K562 (cell line): Measurements from ENCODE around the gene PDZK1IP1. TPM values are rescaled to one million over a fixed set of nuclear protein-coding genes. Genes with fewer than 3 reads are reported as not detected.
"Not testable (repeated sequence)": the region's sequence is repeated elsewhere in the genome, so short reads cannot be mapped to it uniquely, and the experiment has no call there.

Source experiments
- ATAC-seq: fragments of 200-7000 bp; cut with Tn5 transposase; 3 replicates; pipeline ENCODE4 v1.9.1; 2020; ENCODE audit warnings: moderate library complexity
- BruUV-seq: library from RNA; stranded (reverse); fragments of 400-500 nt; replicated peaks from 2 replicates; lab custom pipeline; 2021; lab: Mats Ljungman, UMichigan
- CTCF ChIA-PET: fragments of 300-600 bp; formaldehyde crosslinking; extraction: SDS; loops from one replicate; lab custom pipeline; 2021; ENCODE audit warnings: low intra/inter-chr PET ratio; lab: Yijun Ruan, JAX
- POLR2A ChIA-PET: fragments of 300-600, 350-650 bp; sonication (Branson Sonifier 250); formaldehyde crosslinking; extraction: SDS; loops from one replicate; lab custom pipeline; 2021; ENCODE audit warnings: antibody characterized with exemption, inconsistent platforms; lab: Yijun Ruan, JAX
- DNase-seq, 4 experiments: peaks; one replicate each; pipeline versions ENCODE4 v3.0.0 to v3.0.0-alpha.2; 2011 to 2018; ENCODE audit warnings: low spot score in 3 of 4, mixed read lengths in 3 of 4; ENCODE audit errors: extremely low read depth in 1 of 4
- FAIRE-seq: peaks from 2 replicates; lab custom pipeline; 2011; peaks lifted over from hg19 to GRCh38; lab: Jason Lieb, UNC
- H2AFZ ChIP-seq: 2 replicates; pipeline ENCODE4 v1.6.0; 2011; ENCODE audit warnings: low read depth, low read length, control low read depth, inconsistent platforms
- H3K27ac ChIP-seq: fragments of 200-600 bp; 3 replicates; pipeline ENCODE4 v1.8.0; 2011; ENCODE audit warnings: low read depth, mild to moderate bottlenecking, control low read depth, inconsistent platforms, low read length, moderate library complexity, mixed read lengths; ENCODE audit errors: extremely low read depth
- H3K27me3 ChIP-seq, 2 experiments: fragments of 300-600 bp in 1 of 2; 2 replicates in 1 of 2; 3 replicates in 1 of 2; pipeline versions ENCODE4 v1.6.0 to v1.8.0; 2011; ENCODE audit warnings: inconsistent platforms in 2 of 2, low read length in 2 of 2, mild to moderate bottlenecking in 1 of 2, mixed read lengths in 1 of 2, moderate library complexity in 1 of 2; ENCODE audit not compliant: control insufficient read depth in 2 of 2, insufficient read depth in 2 of 2
- H3K36me3 ChIP-seq: fragments of 300-600 bp; 3 replicates; pipeline ENCODE4 v1.8.0; 2011; ENCODE audit warnings: mild to moderate bottlenecking, low read length, inconsistent platforms; ENCODE audit not compliant: control insufficient read depth, insufficient read depth
- H3K4me1 ChIP-seq, 2 experiments: fragments of 200-600 bp in 1 of 2; replicated peaks in 1 of 2; 2 replicates in 1 of 2; 3 replicates in 1 of 2; pipeline versions ENCODE4 v1.5.1 to v1.8.0; 2011; ENCODE audit warnings: inconsistent platforms in 2 of 2, low read length in 2 of 2, mild to moderate bottlenecking in 1 of 2, mixed read lengths in 1 of 2, moderate library complexity in 1 of 2; ENCODE audit not compliant: control insufficient read depth in 2 of 2, insufficient read depth in 2 of 2
- H3K4me2 ChIP-seq: 2 replicates; pipeline ENCODE4 v1.6.1; 2011; ENCODE audit warnings: low read length, control low read depth, inconsistent platforms, mixed read lengths; ENCODE audit not compliant: insufficient read depth
- H3K4me3 ChIP-seq: fragments of 200-600 bp; sonication (generic), shearing (Covaris generic); 2 replicates; pipeline ENCODE4 v1.5.1; 2016; ENCODE audit warnings: control low read depth, inconsistent platforms
- H3K79me2 ChIP-seq: fragments of 200-600 bp; 3 replicates; pipeline ENCODE4 v1.8.0; 2011; ENCODE audit warnings: low read length, inconsistent platforms; ENCODE audit not compliant: control insufficient read depth, insufficient read depth
- H3K9ac ChIP-seq, 2 experiments: 2 replicates each; pipeline versions ENCODE4 v1.6.0 to v1.6.1; 2011; ENCODE audit warnings: low read depth in 2 of 2, low read length in 2 of 2, control low read depth in 1 of 2, inconsistent platforms in 1 of 2, mild to moderate bottlenecking in 1 of 2, mixed read lengths in 1 of 2; ENCODE audit not compliant: insufficient read depth in 1 of 2
- H3K9me1 ChIP-seq: one replicate; pipeline ENCODE4 v1.6.0; 2011; ENCODE audit warnings: inconsistent platforms, mild to moderate bottlenecking, low read length, moderate library complexity; ENCODE audit not compliant: control insufficient read depth, insufficient read depth
- H3K9me3 ChIP-seq: replicated peaks from 2 replicates; pipeline ENCODE4 v1.5.1; 2011; ENCODE audit warnings: low read depth, low read length, inconsistent platforms; ENCODE audit not compliant: control insufficient read depth, insufficient read depth
- H4K20me1 ChIP-seq: replicated peaks from 2 replicates; pipeline ENCODE4 v1.6.1; 2011; ENCODE audit warnings: low read length, inconsistent platforms, mixed read lengths; ENCODE audit not compliant: control insufficient read depth, insufficient read depth
- ARHGAP35 ChIP-seq: fragments of 450-650 bp; IDR thresholded peaks from 2 replicates; pipeline ENCODE4 v1.6.1; 2018; ENCODE audit not compliant: partially characterized antibody
- DACH1 ChIP-seq: fragments of 450-650 bp; IDR thresholded peaks from 2 replicates; pipeline ENCODE4 v1.6.1; 2018; ENCODE audit not compliant: partially characterized antibody
- DPF2 ChIP-seq: fragments of 450-650 bp; IDR thresholded peaks from 2 replicates; pipeline ENCODE4 v1.6.1; 2016
- GTF2A2 ChIP-seq: IDR thresholded peaks from 2 replicates; pipeline ENCODE4 v1.6.1; 2016; ENCODE audit warnings: mild to moderate bottlenecking, missing genetic modification characterization, missing compliant biosample characterization
- NFATC3 ChIP-seq: fragments of 450-650 bp; IDR thresholded peaks from 2 replicates; pipeline ENCODE4 v1.6.1; 2017; ENCODE audit warnings: mild to moderate bottlenecking
- ZFP1 ChIP-seq: fragments of 450-650 bp; formaldehyde crosslinking; IDR thresholded peaks from 2 replicates; pipeline ENCODE4 v1.4.0; 2020; ENCODE audit warnings: mild to moderate bottlenecking, mixed read lengths
- WGBS: fragments of 100-300 bp; shearing (Covaris generic); methylation state at CpG from one replicate; pipeline ENCODE4 v1.1.6; 2016; ENCODE audit warnings: low coverage, mixed read lengths; ENCODE audit not compliant: insufficient coverage; ENCODE audit errors: missing lambda C conversion rate; 5-methylcytosine and 5-hydroxymethylcytosine counted together
- in situ Hi-C: fragments of 300-500 bp; cut with MboI; formaldehyde crosslinking; loops from 4 replicates; pipeline ENCODE4 v1.15.0; 2018; ENCODE audit warnings: inconsistent platforms, mixed read lengths
- intact Hi-C: fragments of 100-400 bp; cut with micrococcal nuclease; formaldehyde crosslinking; loops from 2 replicates; pipeline ENCODE4 v1.14.2; 2022
- polyA plus RNA-seq, 8 experiments: library from polyadenylated mRNA; depleted of rRNA in 4 of 8; stranded (reverse) in 5 of 8; unstranded in 3 of 8; fragments of >200 nt; fragmentation: Nextera tagmentation in 2 of 8; fragmentation: Illumina TruSeq in 1 of 8; extraction: Ambion mirVana in 2 of 8; extraction: Trizol in 1 of 8; gene quantifications; 2 replicates each; pipeline versions ENCODE4 v1.2.1 to v1.2.3, GENCODE V29; 2011 to 2014; ENCODE audit warnings: inconsistent platforms in 1 of 8, missing spikeins in 1 of 8
- total RNA-seq, 7 experiments: library from RNA; depleted of rRNA in 6 of 7; stranded (reverse); fragments of >200 nt in 6 of 7; fragmentation: Illumina TruSeq in 2 of 7; extraction: Trizol in 2 of 7; gene quantifications; 2 replicates each; pipeline versions ENCODE4 v1.2.1 to v1.2.3, GENCODE V29; 2011 to 2021; ENCODE audit warnings: low replicate concordance in 1 of 7

PDZK1IP1 gene
- total and polyA plus RNA-seq, 9 of the 15 experiments (the other 6 are each of a cell fraction or from before 2014, with no cell fraction given) = 0.17 to 0.68 (median 0.53) TPM; not detected in 2

GRCh38 chr1:47160716-47161115 is 29.1 kb downstream of the PDZK1IP1 start (continued):
- TF ChIP-seq DACH1 = no peak
- TF ChIP-seq NFATC3 = no peak
- TF ChIP-seq ARHGAP35 = no peak
- no peak for TF ChIP-seq ZFP1
- TF ChIP-seq DPF2 = no peak
- no peak for TF ChIP-seq GTF2A2 (tag)

- BruUV-seq, CTCF ChIA-PET, intact Hi-C loops: not testable (repeated sequence)
These were observed 31.9 kb downstream of the PDZK1IP1 start for GRCh38 chr1:47157957-47158356.

GRCh38 chr1:47156457-47156856 is 33.4 kb downstream of the PDZK1IP1 start:
- POLR2A ChIA-PET = interaction anchor here (0.6 to 1.8 kb wide), 2 partner anchors 23 to 141 kb away, joined by 3 to 4 read pairs; no protein-coding TSS in a partner anchor
- CTCF ChIA-PET, H3K36me3 ChIP-seq, in situ Hi-C loops, H4K20me1 ChIP-seq, H3K4me3 ChIP-seq, H3K9me1 ChIP-seq, ATAC-seq, H2AFZ ChIP-seq, H3K4me2 ChIP-seq, H3K79me2 ChIP-seq, FAIRE-seq, H3K9ac ChIP-seq, BruUV-seq, H3K9me3 ChIP-seq, H3K27me3 ChIP-seq, intact Hi-C loops, DNase-seq, H3K27ac ChIP-seq, H3K4me1 ChIP-seq: not testable (repeated sequence)

More at GRCh38 chr1:47157957-47158356, 31.9 kb downstream of the PDZK1IP1 start:
- FAIRE-seq, H3K4me1 ChIP-seq, ATAC-seq, H3K9ac ChIP-seq, in situ Hi-C loops, H4K20me1 ChIP-seq, H3K9me1 ChIP-seq, H3K79me2 ChIP-seq, H3K36me3 ChIP-seq, H3K4me3 ChIP-seq, H3K27ac ChIP-seq, DNase-seq, H2AFZ ChIP-seq, H3K4me2 ChIP-seq, H3K9me3 ChIP-seq, H3K27me3 ChIP-seq: not testable (repeated sequence)
- POLR2A ChIA-PET = interaction anchor here (1.4 kb wide), 1 partner anchor 18 kb away, joined by 3 read pairs; no protein-coding TSS in a partner anchor
- WGBS = 7% methylated on average over 3 of the region's 3 CpGs
